NCI-H510A treated with DMSO at 0.1 percent for 48 hours (cell line): ENCODE results near the gene MGMT.

Experiments
- DNase-seq: peaks from one replicate; lab custom pipeline; 2025; lab: John Stamatoyannopoulos, UW

The MGMT gene

DNA sequence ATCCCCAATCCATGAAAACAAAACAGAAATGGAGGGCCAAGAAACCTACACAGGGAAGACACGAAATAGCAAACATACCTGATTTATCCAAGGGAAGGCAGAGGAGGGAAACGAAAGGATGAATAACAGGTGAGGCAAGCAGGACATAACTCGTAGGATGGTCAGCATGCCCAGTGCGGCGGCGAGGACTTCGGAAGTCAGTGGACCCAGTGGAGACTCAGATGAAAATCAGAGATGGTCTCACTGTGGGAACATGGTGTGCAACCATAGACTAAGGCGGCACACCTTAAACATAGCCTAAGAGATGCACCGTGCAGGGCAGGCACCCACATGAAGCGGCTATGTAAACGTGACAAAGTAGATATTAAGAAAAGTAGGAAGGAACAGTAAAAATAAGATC is 157.5 kb downstream of the MGMT start:
- no peak for DNase-seq

DNA sequence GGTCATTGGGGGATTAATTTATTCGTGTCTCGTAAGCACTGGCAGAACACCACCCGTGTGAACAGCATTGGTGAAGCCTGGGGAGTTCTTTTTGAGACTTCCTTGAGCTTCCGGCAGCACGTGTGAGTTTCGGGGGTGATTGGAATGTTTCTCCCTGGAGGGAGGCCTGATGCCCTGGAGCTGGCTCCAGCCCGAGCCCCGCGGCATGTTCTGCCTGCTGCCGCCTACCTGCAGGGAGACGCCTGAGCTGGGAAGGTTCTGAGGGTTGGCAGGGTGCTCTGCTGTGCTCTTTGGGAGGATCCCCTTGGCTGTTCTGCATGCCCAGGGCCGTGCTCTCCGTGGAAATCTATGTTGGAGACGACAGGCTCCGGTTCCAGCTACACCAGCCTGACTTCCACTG is 159.3 kb downstream of the MGMT start:
- no peak for DNase-seq

- no peak for DNase-seq
These were observed 159.9 kb downstream of the MGMT start for GRCh38 chr10:129626796-129627435.

- DNase-seq: no peak
These were observed 160.4 kb downstream of the MGMT start for GRCh38 chr10:129627442-129627841.

GRCh38 chr10:129628823-129629222 is 161.8 kb downstream of the MGMT start:
- no peak for DNase-seq

- DNase-seq: no peak
These were observed 162.9 kb downstream of the MGMT start for GRCh38 chr10:129629911-129630310.

DNA sequence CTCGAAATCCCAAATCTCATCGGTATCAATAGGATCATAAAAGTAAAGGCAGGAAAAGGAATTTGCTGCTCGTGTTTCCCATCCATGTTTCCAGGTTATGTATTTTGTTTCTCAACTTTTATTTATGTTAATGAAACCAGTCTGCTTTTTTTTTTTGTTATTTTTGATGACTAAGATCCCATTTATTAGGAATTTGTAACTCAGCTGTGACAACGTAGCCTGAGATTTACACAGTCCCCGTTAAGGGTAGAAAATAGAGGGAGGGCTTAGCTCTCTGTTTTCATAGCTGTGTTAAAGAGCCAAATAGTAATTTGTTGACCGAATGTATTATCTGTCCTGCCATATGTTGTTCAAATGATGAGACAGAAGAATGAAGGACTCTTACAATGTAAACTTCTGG is 164.0 kb downstream of the MGMT start:
- DNase-seq: no peak

- no peak for DNase-seq
These were observed 165.0 kb downstream of the MGMT start for GRCh38 chr10:129631870-129632623.

- DNase-seq: no peak
These were observed 170.0 kb downstream of the MGMT start for GRCh38 chr10:129637010-129637409.

DNA sequence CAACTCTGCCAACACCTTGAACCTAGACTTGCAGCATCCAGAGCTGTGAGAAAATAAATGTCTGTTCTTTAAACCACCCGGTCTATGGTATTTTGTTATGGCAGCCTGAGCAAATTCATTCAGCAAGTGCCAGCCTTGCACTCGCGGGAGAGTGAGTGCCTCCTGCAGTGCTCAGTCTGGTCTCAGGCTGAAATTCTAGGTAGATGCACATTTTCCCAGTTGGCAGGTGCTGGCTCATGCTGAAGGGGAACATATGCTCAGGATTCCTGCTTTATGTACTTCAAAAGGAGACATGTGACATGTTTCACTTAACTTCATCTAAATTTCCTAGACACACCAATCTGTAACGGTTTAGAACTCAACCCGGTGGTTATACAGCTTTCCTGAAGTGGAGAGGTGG is 170.8 kb downstream of the MGMT start:
- DNase-seq: no peak

GRCh38 chr10:129641351-129641750 is 174.3 kb downstream of the MGMT start:
- no peak for DNase-seq

GRCh38 chr10:129641982-129642381 is 174.9 kb downstream of the MGMT start:
- no peak for DNase-seq

DNA sequence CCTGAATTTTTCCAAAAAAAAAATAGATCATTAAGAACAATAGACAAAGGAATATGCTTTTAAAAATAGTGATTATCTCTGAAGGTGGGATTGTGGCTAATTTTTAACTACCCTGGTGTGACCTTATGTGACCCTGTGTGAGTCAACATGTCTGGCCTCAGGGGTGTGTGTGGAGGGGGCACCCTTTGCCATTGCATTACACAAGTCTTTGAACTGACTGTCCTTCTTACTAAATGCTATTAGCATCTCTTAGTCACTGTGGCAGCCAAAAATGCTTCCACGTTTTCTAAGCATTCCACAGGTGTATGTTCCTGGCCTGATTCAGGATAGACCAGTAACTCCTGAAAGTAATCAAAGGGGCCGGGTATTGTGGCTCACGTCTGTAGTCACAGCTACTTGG is 175.4 kb downstream of the MGMT start:
- no peak for DNase-seq

GRCh38 chr10:129643266-129643665 is 176.2 kb downstream of the MGMT start:
- DNase-seq: no peak

GRCh38 chr10:129645487-129645886 is 178.4 kb downstream of the MGMT start:
- DNase-seq: no peak

- no peak for DNase-seq
These were observed 179.9 kb downstream of the MGMT start for GRCh38 chr10:129646973-129647372.

DNA sequence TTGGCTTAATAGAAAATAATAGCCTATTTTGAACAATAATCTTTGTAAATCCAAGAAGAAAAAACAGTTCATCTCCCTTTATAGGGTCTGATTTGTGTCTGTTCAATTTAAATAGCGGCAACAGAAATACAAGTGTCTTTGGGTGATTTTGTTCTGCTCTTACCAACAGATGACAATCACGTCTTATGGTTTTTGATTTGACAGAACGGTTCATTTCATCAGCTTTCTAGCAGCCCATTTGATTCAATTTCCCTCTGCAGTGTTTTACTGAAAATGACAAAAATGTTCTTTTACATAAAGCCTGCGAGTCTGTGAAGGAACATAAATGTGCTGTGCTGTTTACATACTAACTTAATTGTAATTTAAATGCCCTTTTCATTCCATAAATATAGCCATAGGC is 180.5 kb downstream of the MGMT start:
- no peak for DNase-seq

- DNase-seq: no peak
These were observed 181.8 kb downstream of the MGMT start for GRCh38 chr10:129648856-129649255.

- no peak for DNase-seq
These were observed 185.0 kb downstream of the MGMT start for GRCh38 chr10:129652021-129652420.

DNA sequence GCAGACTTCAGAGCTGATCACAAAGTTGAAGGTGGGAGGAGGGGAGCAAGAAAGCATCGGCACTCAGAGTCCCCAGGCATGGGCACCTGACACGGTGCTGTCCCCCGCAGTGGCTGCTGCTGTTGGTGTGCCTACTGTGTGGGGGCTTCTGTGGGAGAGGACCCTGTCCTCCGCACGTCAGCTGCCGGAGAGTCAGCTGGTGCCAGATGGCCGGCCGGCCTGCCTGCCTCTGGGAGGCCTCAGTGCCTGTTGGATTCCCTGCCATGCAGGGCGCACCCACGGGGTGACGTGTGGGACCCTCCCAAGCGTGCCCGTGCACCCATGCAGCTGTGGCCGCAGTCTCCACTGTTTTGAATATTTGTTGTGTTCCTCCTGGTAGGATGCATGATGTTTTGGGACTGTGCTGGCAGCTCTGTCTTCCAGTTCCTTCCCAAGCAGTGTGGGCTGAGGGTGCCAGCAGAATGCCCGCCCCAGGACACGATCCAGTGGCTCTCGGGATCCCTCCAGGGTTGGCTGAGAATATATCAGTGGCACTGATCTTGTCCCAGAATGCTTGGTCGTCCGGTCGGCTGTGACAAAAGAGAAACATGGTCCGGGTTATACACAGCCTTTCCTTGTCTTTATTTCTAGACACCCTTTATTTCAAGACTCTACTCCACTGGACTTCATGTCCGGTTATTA is 185.6 kb downstream of the MGMT start:
- DNase-seq: no peak

GRCh38 chr10:129653428-129653827 is 186.4 kb downstream of the MGMT start:
- DNase-seq: no peak

DNA sequence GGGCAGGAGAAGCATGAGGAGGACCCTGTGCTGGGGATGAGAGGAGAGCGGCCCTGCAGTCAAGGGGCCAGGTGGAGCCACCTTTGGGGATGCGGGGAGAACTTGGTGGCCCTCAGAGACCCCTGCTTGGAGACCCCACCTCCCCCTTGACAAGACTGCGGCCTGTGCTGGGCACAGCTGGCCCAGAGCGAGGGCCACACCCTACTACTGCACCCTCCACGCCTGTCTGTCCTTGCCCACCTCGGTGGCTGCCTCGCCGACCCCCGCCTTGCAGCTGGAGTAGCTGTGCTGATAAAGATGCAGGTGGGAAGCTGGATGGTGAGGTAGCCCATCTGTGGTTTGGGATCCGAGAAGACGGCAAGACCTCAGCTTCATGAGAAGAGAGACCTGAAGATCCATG is 186.8 kb downstream of the MGMT start:
- no peak for DNase-seq

- DNase-seq: no peak
These were observed 187.4 kb downstream of the MGMT start for GRCh38 chr10:129654461-129654860.
